Activated CD4-positive, alpha-beta memory T cell treated with anti-CD3 and anti-CD28 coated beads for 36 hours (primary cell): Measurements from ENCODE around the gene DOCK6. TPM values are rescaled to one million over a fixed set of nuclear protein-coding genes. Genes with fewer than 3 reads are reported as not detected.

ENCODE experiments used
- CTCF ChIA-PET: fragments of 350-600 bp; sonication (Branson Sonifier 250); formaldehyde crosslinking; loops from one replicate; lab custom pipeline; 2021; ENCODE audit warnings: antibody characterized with exemption, inconsistent platforms; lab: Charles Lee
- POLR2A ChIA-PET: fragments of 350-600 bp; sonication (Branson Sonifier 250); formaldehyde crosslinking; loops from one replicate; lab custom pipeline; 2021; ENCODE audit warnings: antibody characterized with exemption; lab: Charles Lee
- DNase-seq: peaks from one replicate; pipeline ENCODE4 v3.0.0-alpha.2; 2020
- H3K27ac Mint-ChIP-seq: one replicate; pipeline ENCODE4 v1.8.0; 2021; ENCODE audit warnings: mixed read lengths
- H3K27me3 Mint-ChIP-seq: one replicate; pipeline ENCODE4 v1.8.0; 2021; ENCODE audit warnings: mixed read lengths
- H3K36me3 Mint-ChIP-seq: one replicate; pipeline ENCODE4 v1.8.0; 2021; ENCODE audit warnings: mixed read lengths
- H3K4me1 Mint-ChIP-seq: one replicate; pipeline ENCODE4 v1.8.0; 2021; ENCODE audit warnings: low read depth, mixed read lengths
- H3K4me3 Mint-ChIP-seq: one replicate; pipeline ENCODE4 v1.8.0; 2021; ENCODE audit warnings: mild to moderate bottlenecking, mixed read lengths
- H3K9me3 Mint-ChIP-seq: one replicate; pipeline ENCODE4 v1.8.0; 2021; ENCODE audit warnings: mixed read lengths
- intact Hi-C: fragments of 100-400 bp; cut with micrococcal nuclease; formaldehyde crosslinking; loops from one replicate; pipeline ENCODE4 v1.15.1; 2023
- total RNA-seq, 2 experiments: library from RNA; stranded (reverse); gene quantifications; one replicate each; pipeline ENCODE4 v1.2.3, GENCODE V29; 2021

The DOCK6 gene
- total RNA-seq, 2 experiments from 2014 or later = 5.8 to 5.9 TPM

DNA sequence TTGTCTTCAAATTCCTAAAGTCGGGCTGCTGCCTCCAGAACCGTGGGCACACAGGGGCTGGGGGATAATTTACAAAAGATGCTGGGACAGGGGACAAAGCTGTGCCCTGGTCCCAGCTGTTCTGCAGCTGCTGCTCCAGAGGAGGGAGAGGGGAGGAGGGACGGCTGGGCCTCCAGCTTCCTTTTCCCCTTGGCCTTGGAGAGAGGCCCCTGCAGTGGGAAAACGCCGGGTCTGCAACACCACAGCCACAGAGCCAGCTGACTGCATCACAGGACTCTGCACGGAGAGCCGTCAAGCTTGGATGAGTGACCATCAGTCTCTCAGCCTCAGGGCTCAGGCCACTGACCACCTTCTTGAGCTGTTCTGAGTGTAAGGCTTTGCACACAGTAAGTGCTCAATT lies 6.1 kb downstream of the DOCK6 start:
- no peaks in the 10 kb centered on the region for H3K9me3 Mint-ChIP-seq
- H3K4me3 Mint-ChIP-seq = no peak overlapping the region
- DNase-seq = no peak
- no peak overlapping the region for H3K27ac Mint-ChIP-seq
- POLR2A ChIA-PET = no interaction called here
- H3K4me1 Mint-ChIP-seq = no peaks in the 10 kb centered on the region
- CTCF ChIA-PET = no interaction called here
- intact Hi-C loops = no loop called here
- no peaks in the 10 kb centered on the region for H3K36me3 Mint-ChIP-seq
- H3K27me3 Mint-ChIP-seq = peaks cover 5% of the 10 kb centered on the region

DNA sequence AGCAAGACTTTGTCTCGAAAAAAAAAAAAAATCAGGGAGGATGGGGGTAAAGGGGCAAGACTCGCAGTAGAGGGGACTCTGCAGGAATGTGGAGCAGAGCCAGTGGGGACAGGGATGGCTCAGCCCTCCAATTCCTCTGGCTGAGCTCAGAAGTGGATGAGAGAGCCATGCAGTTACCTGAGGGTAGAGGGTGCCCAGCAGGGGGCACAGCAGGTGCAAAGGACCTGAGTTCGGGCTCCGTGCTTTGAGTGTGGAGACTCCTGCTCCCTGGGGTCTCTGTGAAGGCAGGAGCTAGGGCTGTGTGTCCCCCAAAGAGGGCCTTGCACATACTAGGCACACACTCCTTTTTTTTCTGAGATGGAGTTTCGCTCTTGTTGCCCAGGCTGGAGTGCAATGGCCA lies 7.7 kb downstream of the DOCK6 start:
- H3K4me3 Mint-ChIP-seq = no peak overlapping the region
- H3K36me3 Mint-ChIP-seq = no peaks in the 10 kb centered on the region
- H3K27ac Mint-ChIP-seq = no peak overlapping the region
- intact Hi-C loops = no loop called here
- H3K27me3 Mint-ChIP-seq = no peaks in the 10 kb centered on the region
- H3K9me3 Mint-ChIP-seq = no peaks in the 10 kb centered on the region
- no peaks in the 10 kb centered on the region for H3K4me1 Mint-ChIP-seq
- ChIA-PET CTCF (interaction anchor here (0.7 kb wide), 1 partner anchor 133 kb away, joined by 3 read pairs; no protein-coding TSS in a partner anchor), POLR2A (no interaction called here)
- DNase-seq = no peak

DNA sequence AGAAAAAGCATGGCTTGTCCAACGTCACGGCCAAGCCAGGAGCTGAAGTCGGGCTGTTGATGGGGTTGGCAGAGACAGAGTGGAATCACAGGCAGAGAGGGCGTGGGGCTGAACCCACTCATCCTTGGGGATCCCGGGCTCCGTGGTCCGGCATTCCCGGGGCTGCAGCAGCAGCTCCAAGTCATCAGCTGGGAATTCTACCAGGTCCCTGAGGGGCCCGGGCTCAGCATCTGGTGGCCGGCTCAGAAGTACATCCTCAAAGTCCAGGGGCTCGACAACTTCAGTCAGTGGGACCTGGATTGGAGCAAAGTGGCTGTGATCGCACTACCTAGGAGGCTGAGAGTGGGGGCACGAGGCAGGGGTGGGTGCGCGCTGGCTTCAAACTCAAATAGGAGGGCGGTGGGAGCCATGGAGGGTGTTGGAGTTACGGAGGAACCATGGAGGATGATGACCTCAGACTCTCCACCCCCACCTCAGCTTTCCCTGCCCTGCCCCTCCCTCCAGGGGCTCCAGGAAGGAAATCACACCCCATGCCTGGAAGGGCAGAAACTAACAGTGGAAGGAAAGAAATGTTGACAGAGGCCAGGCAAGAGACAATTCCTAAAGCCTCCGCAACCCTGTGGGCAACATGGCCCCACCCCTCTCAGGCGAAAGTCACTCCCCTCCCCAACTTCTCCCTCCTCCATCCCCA lies 9.5 kb downstream of the DOCK6 start:
- ChIA-PET POLR2A (no interaction called here), CTCF (no interaction called here)
- Mint-ChIP-seq H3K27me3 (no peaks in the 10 kb centered on the region), H3K36me3 (no peaks in the 10 kb centered on the region), H3K9me3 (no peaks in the 10 kb centered on the region), H3K27ac (no peak overlapping the region), H3K4me1 (no peaks in the 10 kb centered on the region), H3K4me3 (no peak overlapping the region)
- intact Hi-C loops = no loop called here
- DNase-seq = no peak

DNA sequence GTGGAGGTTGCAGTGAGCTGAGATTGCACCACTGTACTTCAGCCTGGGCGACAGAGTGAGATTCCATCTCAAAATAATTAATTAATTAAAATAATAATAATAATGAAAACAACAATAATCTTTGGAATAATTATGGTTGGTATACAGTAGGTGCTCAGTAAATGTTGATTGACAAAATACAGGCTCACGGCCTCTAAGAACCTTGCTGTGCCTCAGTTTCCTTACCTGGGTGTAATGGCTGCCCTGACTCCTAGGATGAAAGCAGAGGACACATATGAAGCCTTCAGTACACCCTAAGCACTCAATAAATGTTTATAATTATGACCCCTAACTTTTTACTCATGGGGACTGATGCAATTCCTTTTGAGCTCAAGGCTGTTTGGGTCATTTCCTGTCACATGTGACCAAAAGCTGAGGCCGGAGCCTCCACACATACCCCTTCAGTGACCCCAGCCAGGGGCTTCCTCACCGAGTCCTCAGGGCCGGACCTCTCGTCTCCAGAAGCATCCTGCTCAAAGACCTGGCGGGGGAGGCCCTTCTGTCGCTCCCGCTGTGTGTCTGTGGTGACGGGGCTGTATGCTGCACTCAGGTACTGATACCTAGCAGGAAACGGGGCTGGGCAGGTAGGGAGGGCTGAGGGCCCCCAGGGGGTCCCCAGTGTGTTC lies 10.5 kb downstream of the DOCK6 start:
- no peak for DNase-seq
- Mint-ChIP-seq H3K27ac (no peak overlapping the region), H3K4me1 (no peaks in the 10 kb centered on the region), H3K27me3 (no peaks in the 10 kb centered on the region), H3K4me3 (no peak overlapping the region), H3K9me3 (no peaks in the 10 kb centered on the region), H3K36me3 (no peaks in the 10 kb centered on the region)
- intact Hi-C loops = no loop called here
- ChIA-PET POLR2A (no interaction called here), CTCF (no interaction called here)

DNA sequence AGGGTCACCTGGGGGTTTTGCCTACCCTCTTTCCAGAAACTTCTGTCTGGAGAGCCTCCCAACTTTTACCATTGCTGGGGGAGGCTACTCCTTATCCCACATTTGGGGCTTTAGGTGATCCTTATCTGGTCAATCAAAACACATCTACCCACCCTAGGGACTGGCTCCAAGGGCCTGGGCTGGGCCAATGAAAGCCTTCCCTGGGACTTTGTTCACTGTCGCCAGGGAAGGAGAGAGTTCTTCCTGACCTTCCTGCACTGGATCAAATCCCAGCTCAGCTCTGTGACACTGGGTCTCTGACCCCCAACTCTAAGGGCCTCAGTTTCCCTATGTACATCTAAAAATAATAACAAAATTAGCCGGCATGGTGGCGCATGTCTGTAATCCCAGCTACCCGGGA lies 11.1 kb downstream of the DOCK6 start:
- DNase-seq = no peak
- intact Hi-C loops = no loop called here
- Mint-ChIP-seq H3K4me3 (no peak overlapping the region), H3K36me3 (no peaks in the 10 kb centered on the region), H3K27me3 (no peaks in the 10 kb centered on the region), H3K27ac (no peak overlapping the region), H3K9me3 (no peaks in the 10 kb centered on the region), H3K4me1 (no peaks in the 10 kb centered on the region)
- POLR2A ChIA-PET = no interaction called here
- CTCF ChIA-PET = no interaction called here

DNA sequence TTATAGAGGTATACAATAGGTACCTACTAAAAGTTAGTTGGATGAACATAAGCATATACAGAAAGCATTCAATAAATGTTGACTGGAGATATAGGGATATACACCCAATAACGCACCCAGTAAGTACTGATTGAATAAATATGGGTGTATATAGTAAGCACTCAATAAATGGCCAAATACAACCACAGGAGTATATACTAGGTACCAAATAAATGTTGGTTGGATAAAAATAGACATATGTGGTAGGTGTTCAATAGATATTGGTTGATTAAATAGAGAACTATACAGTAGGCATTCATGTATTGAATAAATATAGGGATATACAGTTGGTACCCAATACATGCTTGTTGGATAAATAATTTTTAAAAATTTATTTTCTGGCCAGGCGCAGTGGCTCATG lies 13.5 kb downstream of the DOCK6 start:
- Mint-ChIP-seq H3K27me3 (peaks cover 2% of the 10 kb centered on the region), H3K4me3 (no peak overlapping the region), H3K4me1 (peaks cover under 1% of the 10 kb centered on the region), H3K36me3 (no peaks in the 10 kb centered on the region), H3K27ac (no peak overlapping the region), H3K9me3 (no peaks in the 10 kb centered on the region)
- DNase-seq = no peak
- intact Hi-C loops = no loop called here
- ChIA-PET CTCF (no interaction called here), POLR2A (no interaction called here)

DNA sequence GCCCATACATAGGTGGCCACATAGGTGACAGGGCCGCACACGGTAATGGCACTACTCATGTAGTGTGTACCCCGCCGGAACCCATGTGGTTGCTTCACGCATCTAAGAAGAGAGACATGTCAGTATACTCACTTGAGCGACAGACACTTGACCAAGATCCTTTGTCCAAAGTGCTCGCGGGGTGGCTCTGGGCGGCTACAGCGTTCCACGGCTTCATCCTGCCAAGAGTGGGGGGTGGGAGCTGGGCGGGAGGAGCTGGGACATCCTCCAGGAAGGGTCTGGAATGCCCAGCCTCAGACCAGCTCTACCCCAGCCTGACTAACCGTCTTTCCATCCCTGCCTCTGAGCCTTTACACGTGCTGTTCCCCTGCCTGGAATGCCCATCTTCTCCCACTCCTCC lies 14.4 kb downstream of the DOCK6 start:
- H3K9me3 Mint-ChIP-seq = no peaks in the 10 kb centered on the region
- intact Hi-C loops = no loop called here
- peaks cover 5% of the 10 kb centered on the region for H3K27me3 Mint-ChIP-seq
- H3K36me3 Mint-ChIP-seq = no peaks in the 10 kb centered on the region
- peaks cover 8% of the 10 kb centered on the region for H3K4me1 Mint-ChIP-seq
- CTCF ChIA-PET = no interaction called here
- no peak for DNase-seq
- POLR2A ChIA-PET = no interaction called here
- H3K4me3 Mint-ChIP-seq = no peak overlapping the region
- no peak overlapping the region for H3K27ac Mint-ChIP-seq

DNA sequence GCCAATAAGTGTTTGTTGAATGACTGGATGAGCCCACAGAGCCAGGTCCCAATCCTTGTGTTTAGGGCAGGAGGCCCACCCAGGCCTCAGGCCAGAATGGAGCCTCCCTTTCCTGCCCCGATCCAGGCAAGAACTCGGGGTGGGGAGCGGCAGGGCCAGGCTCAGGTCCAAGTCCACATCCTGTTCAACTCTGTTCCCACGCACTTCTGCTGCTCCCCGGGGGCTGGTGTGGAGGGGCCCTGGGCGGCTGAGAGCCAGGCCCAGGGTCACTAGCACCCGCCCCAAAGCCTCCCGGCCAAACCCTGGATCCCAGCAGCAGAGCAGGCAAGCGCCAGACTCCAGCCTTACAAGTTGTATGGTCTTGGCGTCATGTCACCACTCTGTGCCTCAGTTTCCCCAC lies 14.9 kb downstream of the DOCK6 start:
- no peak overlapping the region for H3K4me3 Mint-ChIP-seq
- no peaks in the 10 kb centered on the region for H3K36me3 Mint-ChIP-seq
- DNase-seq = no peak
- H3K27ac Mint-ChIP-seq = no peak overlapping the region
- no peaks in the 10 kb centered on the region for H3K9me3 Mint-ChIP-seq
- ChIA-PET POLR2A (no interaction called here), CTCF (no interaction called here)
- peaks cover 8% of the 10 kb centered on the region for H3K4me1 Mint-ChIP-seq
- intact Hi-C loops = no loop called here
- peaks cover 8% of the 10 kb centered on the region for H3K27me3 Mint-ChIP-seq

DNA sequence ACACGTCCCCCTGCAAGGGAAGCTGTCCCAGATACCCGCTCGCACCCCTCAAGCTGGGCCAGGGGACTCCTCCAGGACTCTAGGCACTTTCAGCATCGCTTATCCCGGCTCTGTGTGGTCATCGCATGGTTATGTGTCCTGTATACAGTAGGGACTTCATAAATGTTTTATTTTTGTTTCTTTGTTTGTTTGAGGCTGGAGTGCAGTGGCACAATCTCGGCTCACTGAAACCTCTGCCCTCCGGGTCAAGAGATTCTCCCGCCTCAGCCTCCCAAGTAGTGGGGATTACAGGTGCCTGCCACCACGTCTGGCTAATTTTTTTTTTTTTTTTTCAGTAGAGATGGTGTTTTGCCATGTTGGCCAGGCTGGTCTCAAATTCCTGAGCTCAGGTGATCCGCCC lies 15.4 kb downstream of the DOCK6 start:
- CTCF ChIA-PET = no interaction called here
- no peaks in the 10 kb centered on the region for H3K36me3 Mint-ChIP-seq
- H3K27me3 Mint-ChIP-seq = peaks cover 10% of the 10 kb centered on the region

DNA sequence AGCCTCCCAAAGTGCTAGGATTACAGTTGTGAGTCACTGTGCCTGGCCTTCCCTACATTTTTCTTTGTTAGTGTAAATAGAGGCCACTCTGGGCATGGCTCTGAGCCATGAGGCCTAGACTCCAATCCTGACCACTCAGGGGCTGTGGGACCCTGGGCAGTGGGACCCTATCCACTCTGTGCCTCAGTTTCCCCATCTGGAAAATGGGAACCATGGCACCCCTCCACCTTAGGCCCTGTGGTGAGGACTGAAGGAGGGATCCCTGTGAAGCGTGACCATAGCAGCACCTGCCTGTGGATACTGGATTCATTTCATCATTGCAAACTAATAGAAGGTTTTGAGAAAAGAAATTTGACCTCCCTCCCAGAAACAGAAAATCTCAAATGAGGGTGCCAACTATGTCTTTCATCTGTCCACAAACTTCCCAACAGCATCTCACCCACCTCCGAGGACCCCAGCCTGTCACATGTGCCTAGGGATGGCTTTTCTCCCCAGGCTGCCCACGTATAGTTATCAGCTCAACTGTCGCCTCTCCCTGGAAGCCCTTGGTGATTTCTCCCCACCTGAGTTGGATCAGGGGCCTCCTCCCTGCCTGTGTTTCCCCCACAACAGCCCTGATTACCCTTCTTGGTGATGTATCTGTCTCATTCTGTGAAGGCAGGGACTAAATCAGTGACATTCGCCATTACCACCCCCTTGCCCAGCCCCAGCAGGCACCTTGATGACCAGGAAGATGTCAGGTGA lies 17.3 kb downstream of the DOCK6 start:
- CTCF ChIA-PET = no interaction called here
- POLR2A ChIA-PET = no interaction called here
- Mint-ChIP-seq H3K4me3 (no peak overlapping the region), H3K36me3 (no peaks in the 10 kb centered on the region), H3K9me3 (no peaks in the 10 kb centered on the region), H3K27me3 (peaks cover 15% of the 10 kb centered on the region), H3K4me1 (peaks cover 8% of the 10 kb centered on the region), H3K27ac (no peak overlapping the region)
- intact Hi-C loops = no loop called here
- no peak for DNase-seq

More for the DNA sequence above, 15.4 kb downstream of the DOCK6 start:
- Mint-ChIP-seq H3K4me3 (no peak overlapping the region), H3K4me1 (peaks cover 8% of the 10 kb centered on the region), H3K27ac (no peak overlapping the region), H3K9me3 (no peaks in the 10 kb centered on the region)
- intact Hi-C loops = no loop called here
- POLR2A ChIA-PET = no interaction called here
- no peak for DNase-seq

DNA sequence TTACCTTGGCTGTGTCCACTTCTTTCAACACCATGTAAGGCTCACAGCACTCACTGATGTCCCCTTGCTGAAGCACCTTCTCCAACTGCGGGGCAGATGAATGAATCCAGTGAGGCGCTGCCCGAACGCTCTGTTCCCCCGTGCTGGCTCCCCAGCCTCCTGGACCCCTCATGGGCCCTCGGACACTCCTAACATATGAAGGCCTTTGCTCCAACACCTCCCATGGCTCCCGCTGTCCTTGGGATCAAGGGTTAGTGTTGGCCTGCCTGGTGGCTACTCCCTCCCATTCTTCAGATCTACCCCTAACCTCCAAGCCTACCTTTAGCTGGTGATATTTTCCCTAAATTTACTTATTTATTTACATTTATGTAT lies 18.5 kb downstream of the DOCK6 start:
- Mint-ChIP-seq H3K9me3 (peaks cover 4% of the 10 kb centered on the region), H3K4me1 (peaks cover 8% of the 10 kb centered on the region), H3K36me3 (no peaks in the 10 kb centered on the region), H3K4me3 (no peak overlapping the region), H3K27ac (no peak overlapping the region), H3K27me3 (peaks cover 15% of the 10 kb centered on the region)
- DNase-seq = no peak
- ChIA-PET CTCF (interaction anchor here (0.5 to 1.9 kb wide), 14 partner anchors 10 to 239 kb away, joined by 3 to 15 read pairs (median 4); partner anchors contain the start of genes CCDC159, ODAD3 and TMEM205), POLR2A (interaction anchor here (0.6 kb wide), 1 partner anchor 223 kb away, joined by 3 read pairs; no protein-coding TSS in a partner anchor)
- intact Hi-C loops = no loop called here
